ENCODE measurements around the gene SNX25. TPM values are rescaled to one million over a fixed set of nuclear protein-coding genes. Genes with fewer than 3 reads are reported as not detected.

Gene SNX25
- total RNA-seq, 6 donors from 2014 or later, result 62.9 to 178 (median 123) TPM

- Histone ChIP-seq H3K27me3 (no peaks in the 10 kb centered on the region), H3K4me3 (no peak overlapping the region), H3K9me3 (no peaks in the 10 kb centered on the region), H3K27ac (no peak overlapping the region), H3K36me3 (peaks cover 3 to 34% (median 11%) of the 10 kb centered on the region in 4 donors), H3K4me1 (no peaks in the 10 kb centered on the region)
- no peak for ATAC-seq (ENCODE audit: low FRiP score in 2 of 2)
- no peak for TF ChIP-seq POLR2A (IDR thresholded peaks at IDR 0.05)
- TF ChIP-seq EP300 (IDR thresholded peaks at IDR 0.05), result no peak
- no peak for TF ChIP-seq CTCF (IDR thresholded peaks at IDR 0.05)
- TF ChIP-seq POLR2AphosphoS5 (IDR thresholded peaks at IDR 0.05), result no peak
- 75 to 77% methylated on average over 4 of the region's 4 CpGs for WGBS, 2 donors
- DNase-seq, result no peak
These were observed 19.6 kb upstream of the SNX25 start for GRCh38 chr4:185189606-185190305.

GRCh38 chr4:185190306-185190856, 19.0 kb upstream of the SNX25 start:
- H3K36me3 ChIP-seq, result peaks cover 3 to 34% (median 11%) of the 10 kb centered on the region in 4 donors
- H3K27ac ChIP-seq, result no peak overlapping the region
- DNase-seq (no peak), ATAC-seq (ENCODE audit: low FRiP score in 2 of 2) (no peak)
- TF ChIP-seq CTCF (IDR thresholded peaks at IDR 0.05) (no peak), POLR2AphosphoS5 (IDR thresholded peaks at IDR 0.05) (no peak), POLR2A (IDR thresholded peaks at IDR 0.05) (no peak), EP300 (IDR thresholded peaks at IDR 0.05) (no peak)
- no peaks in the 10 kb centered on the region for H3K4me1 ChIP-seq
- no peaks in the 10 kb centered on the region for H3K9me3 ChIP-seq
- no peak overlapping the region for H3K4me3 ChIP-seq
- WGBS, 2 donors, result 89 to 92% methylated on average over 6 of the region's 6 CpGs
- no peaks in the 10 kb centered on the region for H3K27me3 ChIP-seq

- ATAC-seq (ENCODE audit: low FRiP score in 2 of 2) (no peak), DNase-seq (no peak)
- Histone ChIP-seq H3K4me1 (no peaks in the 10 kb centered on the region), H3K27ac (no peak overlapping the region), H3K27me3 (no peaks in the 10 kb centered on the region), H3K9me3 (no peaks in the 10 kb centered on the region), H3K4me3 (no peak overlapping the region), H3K36me3 (peaks cover 3 to 38% (median 11%) of the 10 kb centered on the region in 4 donors)
- 70 to 74% methylated on average over 1 of the region's 1 CpG for WGBS, 2 donors
- TF ChIP-seq POLR2AphosphoS5 (IDR thresholded peaks at IDR 0.05) (no peak), EP300 (IDR thresholded peaks at IDR 0.05) (no peak), CTCF (IDR thresholded peaks at IDR 0.05) (no peak), POLR2A (IDR thresholded peaks at IDR 0.05) (no peak)
These were observed 17.3 kb upstream of the SNX25 start for GRCh38 chr4:185192059-185192458.

- H3K4me1 ChIP-seq, result no peaks in the 10 kb centered on the region
- ATAC-seq (ENCODE audit: low FRiP score in 2 of 2) (no peak), DNase-seq (no peak)
- peaks cover 0 to 11% (median 2%) of the 10 kb centered on the region in 4 donors for H3K36me3 ChIP-seq
- no peak for TF ChIP-seq CTCF (IDR thresholded peaks at IDR 0.05)
- no peak for TF ChIP-seq POLR2AphosphoS5 (IDR thresholded peaks at IDR 0.05)
- TF ChIP-seq POLR2A (IDR thresholded peaks at IDR 0.05), result no peak
- TF ChIP-seq EP300 (IDR thresholded peaks at IDR 0.05), result no peak
- 81% methylated on average over 9 of the region's 9 CpGs for WGBS, 2 donors
- H3K27me3 ChIP-seq, result no peaks in the 10 kb centered on the region
- no peak overlapping the region for H3K4me3 ChIP-seq
- no peak overlapping the region for H3K27ac ChIP-seq
- no peaks in the 10 kb centered on the region for H3K9me3 ChIP-seq
These were observed 14.2 kb upstream of the SNX25 start for GRCh38 chr4:185194924-185195888.
